GM18517 (cell line): ENCODE results near the gene AIG1.
"Not testable (repeated sequence)": the region's sequence is repeated elsewhere in the genome, so short reads cannot be mapped to it uniquely, and the experiment has no call there.

Source experiments
- ATAC-seq: cut with Tn5 transposase; IDR thresholded peaks from one replicate; pipeline ENCODE4 v1.9.1; 2021; ENCODE audit warnings: mild to moderate bottlenecking, moderate library complexity; ENCODE audit not compliant: unreplicated experiment

Gene AIG1

DNA sequence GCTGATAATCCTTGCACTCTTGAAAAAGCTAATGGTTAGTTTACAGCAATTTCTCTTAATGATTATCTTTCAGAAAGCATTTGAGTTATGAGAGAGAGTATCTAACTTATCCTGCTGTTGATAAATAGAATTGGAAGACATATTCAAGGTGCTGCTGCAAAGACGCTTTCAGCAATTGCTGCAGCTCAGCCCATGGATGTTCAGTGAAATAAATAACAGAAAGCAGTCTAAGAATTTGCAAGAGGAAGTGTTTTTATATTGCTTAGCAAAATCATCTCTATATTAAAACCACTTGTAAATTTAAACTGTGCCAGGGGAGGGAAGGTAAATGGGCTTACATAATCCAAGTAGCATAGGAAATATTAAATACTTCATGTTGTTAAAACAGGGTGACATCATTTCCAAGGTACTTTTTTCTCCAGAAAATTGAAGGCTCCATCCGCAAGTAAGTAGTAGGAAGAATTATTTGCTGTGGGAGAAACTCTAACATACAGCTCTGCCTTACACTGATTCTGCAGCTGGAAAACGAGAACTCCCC is 201.3 kb downstream of the AIG1 start:
- ATAC-seq = no peak

DNA sequence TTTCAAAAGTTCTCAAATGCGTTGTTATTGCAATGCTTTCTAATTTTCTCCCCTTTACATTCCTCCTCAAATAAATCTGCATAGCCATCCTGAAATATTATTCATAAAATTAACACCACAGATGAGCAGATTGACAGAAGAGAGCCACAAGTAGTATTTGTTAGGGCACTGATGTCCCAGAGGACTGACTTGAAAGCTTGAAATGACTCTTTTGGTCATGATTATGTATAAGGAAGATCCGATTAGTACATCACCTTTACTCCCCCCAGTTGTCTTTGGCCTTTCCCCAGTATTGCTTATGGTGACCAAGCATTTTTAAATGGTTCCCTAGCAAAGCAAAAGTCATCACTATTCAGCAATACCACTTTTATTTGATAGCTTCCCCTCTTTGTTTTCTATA is 202.2 kb downstream of the AIG1 start:
- peak; percentile 63 for ATAC-seq

DNA sequence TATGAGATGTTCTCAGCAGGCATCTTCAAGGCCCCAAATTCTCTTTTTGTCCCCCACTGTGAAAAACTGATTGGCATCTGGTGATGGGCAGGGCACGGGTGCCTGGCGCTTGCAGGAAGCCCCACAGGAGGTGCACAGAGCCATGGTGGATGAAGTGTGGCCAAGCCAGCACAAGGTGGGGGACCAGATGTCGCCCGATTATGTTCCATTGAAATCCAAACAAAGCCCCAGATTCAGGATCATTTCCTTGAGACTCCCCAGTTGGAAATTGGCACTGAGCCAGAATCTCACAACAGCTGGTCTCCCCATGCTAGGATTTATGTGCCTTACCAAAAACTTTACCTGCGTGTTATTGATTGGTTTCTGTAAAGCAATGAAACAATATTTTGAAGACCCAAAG is 203.7 kb downstream of the AIG1 start:
- ATAC-seq = no peak

DNA sequence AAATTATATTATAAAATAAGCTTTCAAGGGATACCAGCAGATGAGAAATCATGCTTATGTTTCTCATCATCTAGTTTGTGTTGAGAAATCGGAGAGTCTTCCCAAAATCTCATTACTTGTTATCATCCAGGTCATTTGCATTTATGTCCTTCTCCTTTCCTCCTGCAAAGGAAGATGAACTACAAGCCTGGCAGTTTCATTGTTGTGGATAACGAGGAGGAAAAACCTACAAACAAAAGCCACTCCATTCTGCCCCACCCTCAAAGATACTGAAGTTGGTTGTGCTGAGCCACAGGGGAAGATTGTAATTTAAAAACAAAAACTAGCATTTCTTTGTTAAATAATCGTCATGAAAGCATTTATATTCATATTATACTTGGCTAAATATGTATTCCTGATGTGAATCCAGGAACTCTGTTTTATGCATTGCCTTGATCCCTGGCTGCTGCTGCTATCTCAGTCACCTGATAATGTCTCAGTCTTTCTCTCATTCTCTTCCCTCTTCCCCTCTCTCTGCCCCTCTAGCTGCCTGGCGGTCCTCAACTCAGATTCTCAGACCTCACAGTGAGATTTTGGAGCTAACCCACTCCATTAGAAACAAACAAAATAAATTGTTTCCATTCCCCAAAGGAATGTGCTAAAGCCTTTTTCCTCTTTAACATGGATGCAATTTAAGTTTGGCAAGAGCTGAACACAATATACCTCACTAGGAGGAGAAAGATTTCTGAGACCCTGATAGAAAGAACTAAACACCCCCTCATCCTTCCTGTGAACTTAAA is 204.5 kb downstream of the AIG1 start:
- no peak for ATAC-seq

DNA sequence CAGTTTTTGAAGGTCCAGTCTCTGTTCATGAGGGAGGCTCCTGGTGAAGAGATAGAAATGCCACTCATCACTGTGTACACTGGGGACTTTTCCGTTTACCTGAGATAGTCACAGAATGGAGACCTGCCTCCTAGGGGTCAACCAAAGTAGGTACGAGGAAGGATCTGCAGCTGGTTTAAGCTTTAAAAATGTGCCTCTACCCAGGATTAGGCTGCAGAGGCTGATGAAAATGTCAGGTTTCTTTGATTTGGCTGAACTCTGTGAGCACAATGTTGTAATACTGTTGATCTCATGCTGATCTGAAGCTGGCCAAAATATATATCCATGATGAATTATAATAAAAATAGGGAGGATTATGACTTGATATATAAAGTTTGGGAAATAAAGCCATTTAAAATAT is 207.1 kb downstream of the AIG1 start:
- ATAC-seq = no peak

DNA sequence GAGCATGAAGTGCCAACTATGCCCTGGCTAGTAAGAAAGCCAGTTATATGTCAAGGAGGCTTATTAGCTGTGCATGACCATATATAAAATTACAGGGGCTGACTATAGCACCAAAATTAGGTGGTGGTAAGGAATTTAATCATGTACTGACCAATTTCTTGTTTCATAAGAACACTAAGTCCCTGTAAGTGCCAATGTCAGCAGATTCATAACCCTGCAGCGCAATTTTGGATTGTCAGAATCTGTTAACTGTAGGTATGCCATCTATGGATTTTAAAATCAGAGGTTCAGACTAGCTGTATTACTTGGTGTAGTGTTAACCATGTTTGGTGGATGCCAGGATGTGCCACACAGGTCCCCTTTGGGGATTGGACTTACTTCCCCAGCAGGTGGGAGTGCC is 207.8 kb downstream of the AIG1 start:
- ATAC-seq = no peak

DNA sequence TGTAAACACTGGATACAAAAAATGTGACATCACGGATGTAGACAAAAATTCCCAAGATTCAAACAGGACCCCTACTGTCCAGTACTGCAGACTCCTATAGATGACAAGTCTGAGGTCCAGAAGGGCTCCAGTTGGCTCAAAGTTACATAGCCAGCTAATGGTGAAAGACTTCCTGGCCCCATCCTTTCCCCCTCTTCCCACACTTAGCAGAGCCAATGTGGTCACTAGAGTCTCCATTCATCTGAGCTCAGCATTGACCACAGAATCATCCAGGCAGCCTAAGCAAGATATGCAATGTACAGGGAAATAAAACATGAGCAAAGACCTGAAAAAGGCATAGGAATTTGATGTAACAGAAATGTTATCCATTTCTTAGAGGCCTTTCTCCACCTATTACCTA is 209.3 kb downstream of the AIG1 start:
- ATAC-seq = no peak

DNA sequence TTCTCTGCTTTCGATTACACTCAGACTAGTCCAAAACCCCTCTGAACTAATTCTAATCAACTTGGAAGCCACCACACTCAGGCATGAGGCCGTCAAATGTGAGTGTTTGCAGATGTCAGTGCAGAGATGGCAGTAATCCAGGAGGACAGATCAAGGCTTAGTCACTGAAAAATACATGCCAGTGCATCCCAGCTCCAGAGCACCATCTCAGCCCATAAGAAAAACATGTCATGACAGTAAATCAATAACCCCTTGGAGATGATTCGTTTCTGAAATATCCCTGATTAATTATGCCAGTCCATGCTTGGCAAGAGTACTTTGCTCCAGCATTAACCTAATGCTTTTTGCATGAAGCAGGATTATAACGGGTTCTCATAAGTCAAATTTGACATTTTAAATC is 210.3 kb downstream of the AIG1 start:
- no peak for ATAC-seq

DNA sequence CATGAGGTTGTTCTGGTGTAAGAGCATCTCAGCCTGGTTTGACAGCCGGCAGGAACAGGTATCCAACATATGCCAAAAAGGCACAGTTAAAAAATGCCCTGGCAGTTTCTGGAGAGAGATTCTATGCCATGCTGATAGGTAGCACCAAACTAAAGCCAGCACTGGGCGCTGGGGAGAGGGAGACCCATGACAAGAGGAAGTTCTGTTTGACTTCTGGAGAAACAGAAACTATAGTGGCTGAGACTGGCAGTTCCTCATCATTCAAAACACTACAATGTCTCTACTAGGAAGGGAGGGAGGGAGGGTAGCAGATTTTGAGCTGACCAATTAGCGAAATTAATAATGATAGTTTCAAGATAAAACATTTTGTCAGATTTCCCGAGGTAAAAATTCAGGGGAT is 215.7 kb downstream of the AIG1 start:
- peak; percentile 98 for ATAC-seq

DNA sequence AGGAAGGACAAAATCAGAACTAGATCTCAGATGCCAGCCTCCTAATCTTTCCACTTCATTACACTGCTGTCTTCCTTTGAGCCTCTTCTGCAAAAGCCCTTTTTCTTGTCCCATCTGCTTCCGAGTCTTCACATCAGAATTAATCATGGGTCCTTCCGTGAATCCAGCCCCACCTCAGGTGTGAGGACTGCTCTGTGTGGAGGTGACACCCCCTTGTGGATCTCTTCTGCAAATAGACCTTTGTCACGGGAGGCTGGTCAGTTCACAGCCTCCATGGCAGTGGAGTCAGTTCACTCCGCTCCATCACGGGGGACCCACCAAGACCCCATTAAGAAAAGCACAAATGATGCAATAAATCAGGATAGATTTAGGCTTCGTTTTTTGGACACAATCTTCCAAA is 218.7 kb downstream of the AIG1 start:
- no peak for ATAC-seq

DNA sequence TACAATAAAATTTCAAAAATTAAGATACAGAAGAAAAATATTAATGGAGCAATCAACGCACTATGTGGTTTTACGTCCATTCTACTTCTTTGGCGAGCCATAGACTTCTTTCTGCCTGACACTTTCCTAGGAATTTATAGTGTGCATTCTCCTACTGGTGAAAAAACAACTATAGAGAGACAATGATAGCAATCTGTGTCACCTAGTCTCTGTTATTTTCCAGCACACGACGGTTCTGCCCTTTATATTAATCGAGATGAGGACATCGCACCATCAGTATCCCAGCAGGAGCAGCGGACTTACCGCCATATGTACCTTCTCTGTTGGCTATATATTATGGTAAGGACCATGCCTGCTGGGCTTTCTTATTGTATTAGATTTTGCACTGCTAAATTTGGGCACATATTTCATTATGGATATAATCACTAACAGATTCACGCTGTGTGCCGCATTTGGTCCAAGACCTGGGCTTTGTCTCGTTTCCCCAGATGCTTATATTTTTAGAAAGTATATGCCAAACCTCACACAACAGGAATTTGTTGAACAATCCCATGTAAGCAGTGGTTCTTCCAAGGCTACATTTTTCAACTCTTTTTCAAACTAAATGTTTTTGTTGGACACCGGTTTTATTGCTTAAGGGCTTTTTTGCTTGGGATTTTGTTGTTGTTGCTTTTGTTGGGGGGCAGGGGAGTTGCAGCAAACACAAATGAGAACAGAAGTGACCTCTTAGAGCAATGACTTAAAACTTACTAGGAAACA is 223.4 kb downstream of the AIG1 start:
- no peak for ATAC-seq

DNA sequence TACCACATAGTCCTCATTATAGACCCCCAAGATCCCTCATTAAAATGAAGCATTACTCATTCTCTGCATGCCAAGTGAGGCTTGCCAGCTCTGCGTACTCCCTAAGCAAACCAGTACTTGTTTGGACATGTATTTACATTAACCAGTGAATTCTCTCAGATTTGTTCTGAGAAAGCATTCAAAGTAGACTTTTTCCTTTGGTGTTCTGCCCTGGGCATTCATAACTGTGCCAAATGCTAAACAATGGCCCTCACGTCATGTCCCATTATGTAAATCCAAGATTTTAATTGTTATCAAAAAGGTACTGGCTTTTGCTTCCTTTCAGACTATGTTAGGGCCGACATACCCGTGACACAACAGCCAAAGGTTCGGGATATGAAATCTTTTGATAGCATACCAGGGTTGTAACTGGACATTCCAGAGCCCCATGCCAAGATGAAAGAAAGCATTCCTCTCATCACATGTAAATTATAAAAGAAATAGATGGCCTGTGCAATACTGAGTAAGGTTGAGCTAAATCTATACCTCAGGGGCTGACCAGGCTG is 225.6 kb downstream of the AIG1 start:
- ATAC-seq = no peak

DNA sequence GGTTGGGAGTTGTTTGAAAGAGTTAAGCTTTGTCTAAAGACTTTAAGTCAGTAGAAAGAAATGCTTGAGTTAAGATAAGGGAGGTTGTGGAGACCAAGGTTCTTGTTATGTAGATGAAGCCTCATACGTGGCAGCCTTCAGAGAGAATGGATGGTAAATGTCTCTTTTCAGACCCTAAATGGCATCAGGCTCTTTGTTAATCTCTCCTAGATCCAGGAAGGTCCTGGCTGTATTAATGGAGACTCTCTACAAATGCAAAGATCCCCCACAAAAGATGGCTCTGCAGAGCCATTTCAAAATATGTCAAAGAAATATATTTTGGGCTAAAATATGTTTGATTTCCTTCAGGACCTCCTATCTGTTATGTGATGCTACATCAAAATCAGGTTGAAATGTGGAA is 228.2 kb downstream of the AIG1 start:
- no peak for ATAC-seq

DNA sequence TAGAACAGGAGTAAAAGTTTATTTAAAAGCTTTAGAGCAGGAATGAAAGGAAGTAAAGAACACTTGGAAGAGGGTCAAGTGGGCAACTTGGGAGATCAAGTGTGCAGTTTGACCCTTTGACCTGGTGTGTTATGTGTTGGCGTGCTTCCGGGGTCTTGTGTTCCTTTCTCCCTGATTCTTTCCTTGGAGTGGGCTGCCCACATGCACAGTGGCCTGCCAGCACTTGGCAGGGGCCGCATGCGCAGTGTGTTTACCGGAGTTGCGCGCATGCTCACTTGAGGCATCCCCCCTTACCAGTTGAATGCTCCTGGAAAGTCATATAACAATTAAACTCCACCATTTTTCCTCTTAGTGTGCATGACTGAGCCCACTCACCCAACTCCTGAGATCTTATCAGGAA is 229.5 kb downstream of the AIG1 start:
- no peak for ATAC-seq

DNA sequence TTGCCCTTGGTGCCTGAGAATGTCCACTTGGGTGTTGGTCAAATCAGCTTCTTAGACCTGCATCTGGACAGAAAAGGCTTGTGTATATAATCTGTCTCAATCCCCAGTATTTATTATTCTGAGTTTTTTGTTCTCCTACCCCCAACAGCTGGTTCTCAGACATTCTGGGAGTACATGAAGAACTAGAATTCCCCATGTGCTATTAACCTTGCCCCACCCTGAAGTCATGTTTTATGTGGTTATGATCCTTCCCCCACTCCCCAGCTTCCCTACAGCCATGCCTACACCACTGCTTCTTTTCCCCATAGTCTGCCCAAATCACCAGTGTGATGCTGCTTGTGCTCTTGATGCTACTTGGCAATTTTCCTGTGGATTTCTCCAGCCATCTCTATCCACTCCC is 232.8 kb downstream of the AIG1 start:
- ATAC-seq = no peak

DNA sequence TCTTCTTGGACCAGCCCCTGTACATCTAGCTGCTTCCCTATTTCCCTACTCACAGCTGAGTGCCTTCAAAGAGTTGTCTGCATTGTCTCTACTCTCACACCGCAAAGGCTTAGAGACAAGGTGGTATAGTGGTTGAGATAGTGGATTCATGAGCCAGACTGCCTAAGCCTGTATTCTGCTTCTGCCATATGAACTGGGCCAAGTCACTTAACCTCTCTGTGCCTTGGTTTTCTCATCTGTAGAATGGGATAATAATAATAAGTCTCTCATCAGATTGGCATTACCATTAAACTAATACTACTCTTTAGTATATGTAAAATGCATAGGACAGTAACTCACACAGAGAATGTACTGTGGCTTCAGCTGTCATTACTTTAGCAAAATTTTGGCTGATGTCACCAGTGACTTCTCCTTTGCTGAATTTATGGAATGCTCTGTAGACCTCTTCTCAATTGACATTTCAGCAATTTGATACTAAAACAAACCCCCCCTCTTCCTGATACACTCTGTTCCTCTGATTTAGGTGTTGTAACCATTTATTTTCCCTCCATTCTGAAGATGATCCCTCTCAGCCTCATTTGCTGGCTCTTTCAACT is 233.7 kb downstream of the AIG1 start:
- no peak for ATAC-seq

DNA sequence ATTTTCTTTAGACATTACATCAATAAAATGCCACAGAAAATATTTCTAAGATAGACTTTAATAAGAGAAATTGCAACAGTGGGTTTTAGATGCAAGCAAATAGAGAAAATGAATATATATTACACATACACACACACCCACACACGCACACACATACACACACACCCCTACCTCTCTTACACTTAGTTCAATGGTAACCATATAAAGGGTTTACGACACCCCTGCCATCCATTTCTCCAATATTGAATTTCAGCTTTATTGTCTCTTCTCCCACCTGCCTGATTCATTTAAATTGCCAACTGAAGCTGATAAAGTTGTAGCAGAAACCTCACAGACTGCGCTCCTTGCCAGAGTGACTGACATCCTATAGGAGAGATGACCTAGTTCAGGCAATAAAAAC is 235.2 kb downstream of the AIG1 start:
- no peak for ATAC-seq

DNA sequence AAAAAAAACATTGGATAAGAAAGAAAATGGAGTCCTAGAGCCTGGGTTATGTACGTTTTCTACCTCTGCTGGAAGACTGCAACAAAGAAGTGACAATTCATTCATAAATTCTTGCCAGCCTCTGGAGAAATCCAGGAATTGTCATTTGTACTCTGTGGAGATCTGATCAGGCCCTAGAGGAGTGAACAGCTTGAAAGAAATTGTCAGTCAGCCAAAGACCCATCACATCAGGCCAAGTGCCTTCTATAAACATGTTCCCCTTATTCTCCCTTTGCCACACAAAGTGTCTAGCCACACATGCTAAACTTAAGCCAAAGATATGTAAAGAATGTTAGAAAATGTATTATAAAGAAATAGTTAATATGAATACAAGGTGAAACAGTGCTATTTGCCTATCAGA is 237.4 kb downstream of the AIG1 start:
- ATAC-seq = no peak

DNA sequence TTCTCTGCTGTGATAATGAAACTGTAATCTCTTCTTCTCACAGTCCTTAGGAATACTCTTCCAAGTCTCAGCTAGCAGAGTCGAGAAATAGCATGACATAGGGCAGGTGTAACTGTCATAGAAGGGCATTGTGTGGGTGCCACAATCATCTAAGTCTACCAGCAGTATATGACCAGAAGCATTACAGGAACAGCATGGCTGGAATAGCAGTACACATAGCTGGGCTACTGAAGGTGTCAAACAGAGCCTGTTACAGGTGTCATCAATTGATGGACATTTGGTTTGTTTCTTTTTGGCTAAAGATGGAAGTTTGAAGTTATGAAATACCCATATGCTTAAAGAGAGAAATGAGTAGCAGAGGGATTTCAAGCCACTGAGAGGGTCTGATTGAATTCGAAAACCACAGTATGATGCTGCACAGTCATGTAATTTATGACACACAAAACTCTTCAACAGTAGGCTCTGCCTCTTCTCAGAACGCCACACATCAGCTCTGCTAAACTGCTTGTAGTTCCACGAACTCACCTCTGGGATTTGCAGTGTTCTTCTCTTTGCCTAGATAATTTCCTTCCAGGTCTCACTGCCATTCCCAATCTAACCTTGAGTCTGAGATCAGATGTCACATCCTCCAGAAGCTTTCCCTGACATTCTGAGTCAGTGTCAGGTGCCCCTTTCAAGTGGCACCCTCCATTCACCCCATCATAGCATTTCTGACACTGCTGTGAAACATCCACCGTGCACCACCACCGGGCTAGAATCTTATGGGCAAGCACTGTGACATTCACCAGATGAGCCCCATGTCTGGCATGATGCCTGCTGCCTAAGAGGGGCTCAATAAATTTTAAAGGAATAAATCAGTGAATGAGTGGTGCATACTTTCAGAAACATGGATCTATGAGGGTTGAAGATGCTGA is 238.8 kb downstream of the AIG1 start:
- peak; percentile 67 for ATAC-seq

DNA sequence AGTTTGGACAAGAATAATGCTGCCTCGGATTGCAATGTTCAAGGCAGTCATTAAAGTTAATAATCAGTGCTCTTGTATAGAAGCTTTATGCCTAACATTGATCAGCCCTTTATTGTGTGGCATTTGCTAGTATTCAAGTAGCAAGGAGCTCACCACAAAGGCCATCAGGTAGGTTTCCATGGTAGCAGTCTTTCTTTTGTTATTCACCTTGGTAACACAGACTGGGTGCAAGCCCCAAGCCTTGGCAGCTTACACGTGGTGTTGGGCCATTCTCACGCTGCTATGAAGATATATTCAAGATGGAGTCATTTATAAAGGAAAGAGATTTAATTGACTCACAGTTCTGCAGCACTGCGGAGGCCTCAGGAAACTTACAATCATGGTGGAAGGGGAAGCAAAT is 240.5 kb downstream of the AIG1 start:
- ATAC-seq = no peak

DNA sequence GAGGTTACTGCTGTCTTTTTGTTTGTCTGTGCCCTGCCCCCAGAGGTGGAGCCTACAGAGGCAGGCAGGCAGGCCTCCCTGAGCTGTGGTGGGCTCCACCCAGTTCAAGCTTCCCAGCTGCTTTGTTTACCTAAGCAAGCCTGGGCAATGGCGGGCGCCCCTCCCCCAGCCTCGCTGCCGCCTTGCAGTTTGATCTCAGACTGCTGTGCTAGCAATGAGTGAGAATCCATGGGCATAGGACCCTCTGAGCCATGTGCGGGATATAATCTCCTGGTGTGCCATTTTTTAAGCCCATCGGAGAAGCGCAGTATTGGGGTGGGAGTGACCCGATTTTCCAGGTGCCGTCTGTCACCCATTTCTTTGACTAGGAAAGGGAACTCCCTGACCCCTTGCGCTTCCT is 247.1 kb downstream of the AIG1 start:
- not testable (repeated sequence) for ATAC-seq
